PC-3 (cell line): ENCODE data around the gene ZDHHC19. TPM values are rescaled to one million over a fixed set of nuclear protein-coding genes. Genes with fewer than 3 reads are reported as not detected.

Experiments used
- ATAC-seq: fragments of 200-7000 bp; cut with Tn5 transposase; 2 replicates; pipeline ENCODE4 v1.9.1; 2020; ENCODE audit warnings: mild to moderate bottlenecking, moderate library complexity
- BruUV-seq: library from RNA; stranded (reverse); fragments of 400-500 nt; replicated peaks from 2 replicates; lab custom pipeline; 2021; lab: Mats Ljungman, UMichigan
- CTCF ChIA-PET: fragments of 300-600 bp; sonication (Branson Sonifier 250); formaldehyde crosslinking; loops from one replicate; lab custom pipeline; 2022; ENCODE audit warnings: antibody characterized with exemption; lab: Charles Lee
- POLR2A ChIA-PET: fragments of 300-600 bp; sonication (Branson Sonifier 250); formaldehyde crosslinking; loops from one replicate; lab custom pipeline; 2022; ENCODE audit warnings: antibody characterized with exemption; ENCODE audit not compliant: unreplicated experiment; lab: Charles Lee
- DNase-seq: peaks from one replicate; pipeline ENCODE4 v3.0.0-alpha.2; 2015
- H2AFZ ChIP-seq: fragments of 300-600 bp; sonication (generic); 2 replicates; pipeline ENCODE4 v1.6.0; 2016; ENCODE audit warnings: antibody characterized with exemption, low read length
- H3F3A ChIP-seq: fragments of 300-600 bp; sonication (generic); one replicate; pipeline ENCODE4 v1.6.0; 2017; ENCODE audit warnings: antibody characterized with exemption, low read length, control low read depth, mild to moderate bottlenecking; ENCODE audit not compliant: unreplicated experiment
- H3K27ac ChIP-seq: fragments of 300-600 bp; sonication (generic); 2 replicates; pipeline ENCODE4 v1.5.1; 2016; ENCODE audit warnings: mild to moderate bottlenecking, low read length
- H3K27me3 ChIP-seq: fragments of 300-600 bp; sonication (generic); 2 replicates; pipeline ENCODE4 v1.6.1; 2016; ENCODE audit warnings: low read length, mixed read lengths
- H3K36me3 ChIP-seq: fragments of 300-600 bp; sonication (generic); 2 replicates; pipeline ENCODE4 v1.6.1; 2016; ENCODE audit warnings: low read depth, mixed run types, low read length, mixed read lengths
- H3K4me1 ChIP-seq: fragments of 300-600 bp; sonication (generic); 2 replicates; pipeline ENCODE4 v1.5.1; 2016; ENCODE audit warnings: low read length; ENCODE audit not compliant: insufficient read depth
- H3K4me2 ChIP-seq: fragments of 300-600 bp; sonication (generic); 2 replicates; pipeline ENCODE4 v1.6.0; 2016; ENCODE audit warnings: low read length
- H3K4me3 ChIP-seq: fragments of 300-600 bp; sonication (generic); 2 replicates; pipeline ENCODE4 v1.5.1; 2016; ENCODE audit warnings: mild to moderate bottlenecking, low read length, mixed read lengths
- H3K79me2 ChIP-seq: fragments of 300-600 bp; sonication (generic); 2 replicates; pipeline ENCODE4 v1.6.1; 2017; ENCODE audit warnings: low read length, mixed read lengths
- H3K9ac ChIP-seq: fragments of 300-600 bp; sonication (generic); 2 replicates; pipeline ENCODE4 v1.6.0; 2016; ENCODE audit warnings: mild to moderate bottlenecking, low read length
- H3K9me2 ChIP-seq: fragments of 300-600 bp; sonication (generic); replicated peaks from 2 replicates; pipeline ENCODE4 v1.6.1; 2016; ENCODE audit warnings: mixed run types, low read length, mixed read lengths
- H3K9me3 ChIP-seq: fragments of 300-600 bp; sonication (generic); 2 replicates; pipeline ENCODE4 v1.6.1; 2016; ENCODE audit warnings: low read length, mixed read lengths
- H4K20me1 ChIP-seq: fragments of 300-600 bp; sonication (generic); 2 replicates; pipeline ENCODE4 v1.6.1; 2016; ENCODE audit warnings: low read length, mixed read lengths
- CTCF ChIP-seq: fragments of 300-600 bp; sonication (generic); conservative IDR thresholded peaks from 2 replicates; pipeline ENCODE4 v1.5.1; 2017; ENCODE audit warnings: antibody characterized with exemption, low read depth, mild to moderate bottlenecking, low read length
- EZH2 ChIP-seq: fragments of 300-600 bp; sonication (generic); IDR thresholded peaks from one replicate; pipeline ENCODE4 v1.6.1; 2017; ENCODE audit warnings: antibody characterized with exemption, mild to moderate bottlenecking, low read length; ENCODE audit not compliant: unreplicated experiment
- EZH2phosphoT487 ChIP-seq: fragments of 300-600 bp; sonication (generic); IDR thresholded peaks from 2 replicates; pipeline ENCODE4 v1.6.1; 2018; ENCODE audit warnings: mild to moderate bottlenecking, antibody characterized with exemption, low read length, borderline replicate concordance
- intact Hi-C: fragments of 100-400 bp; cut with micrococcal nuclease; formaldehyde crosslinking; loops from 2 replicates; pipeline ENCODE4 v1.9.0; 2023
- total RNA-seq: library from RNA; depleted of rRNA; stranded (reverse); fragments of >200 nt; gene quantifications from 2 replicates; pipeline ENCODE4 v1.2.3, GENCODE V29; 2014

The ZDHHC19 gene
- total RNA-seq, 1 experiment from 2014 or later: not detected

- H3K9me3 ChIP-seq: no peaks in the 10 kb centered on the region
- ATAC-seq (no peak), DNase-seq (no peak)
- H3K9ac ChIP-seq: no peak overlapping the region
- TF ChIP-seq CTCF: no peak
- TF ChIP-seq EZH2phosphoT487: no peak
- TF ChIP-seq EZH2: no peak
- intact Hi-C loops: no loop called here
- H3F3A ChIP-seq: no peaks in the 10 kb centered on the region
- H4K20me1 ChIP-seq: no peaks in the 10 kb centered on the region
- no peaks in the 10 kb centered on the region for H3K27me3 ChIP-seq
- H2AFZ ChIP-seq: no peak overlapping the region
- POLR2A ChIA-PET: no interaction called here
- H3K9me2 ChIP-seq: no peaks in the 10 kb centered on the region
- no peak overlapping the region for H3K27ac ChIP-seq
- no TSS peak for BruUV-seq
- H3K4me1 ChIP-seq: no peaks in the 10 kb centered on the region
- CTCF ChIA-PET: no interaction called here
- H3K36me3 ChIP-seq: no peaks in the 10 kb centered on the region
- H3K4me3 ChIP-seq: no peak overlapping the region
- H3K79me2 ChIP-seq: no peaks in the 10 kb centered on the region
- H3K4me2 ChIP-seq: no peak overlapping the region
These were observed 19.1 kb downstream of the ZDHHC19 start for GRCh38 chr3:196192036-196192523.

- Histone ChIP-seq H3K27me3 (no peaks in the 10 kb centered on the region), H3K4me3 (no peak overlapping the region), H3F3A (no peaks in the 10 kb centered on the region), H3K79me2 (no peaks in the 10 kb centered on the region), H3K4me2 (no peak overlapping the region), H3K27ac (no peak overlapping the region), H2AFZ (no peak overlapping the region), H4K20me1 (no peaks in the 10 kb centered on the region), H3K9me3 (no peaks in the 10 kb centered on the region), H3K9ac (no peak overlapping the region), H3K36me3 (no peaks in the 10 kb centered on the region), H3K9me2 (no peaks in the 10 kb centered on the region), H3K4me1 (no peaks in the 10 kb centered on the region)
- DNase-seq (no peak), ATAC-seq (no peak)
- TF ChIP-seq CTCF (no peak), EZH2 (no peak), EZH2phosphoT487 (no peak)
- BruUV-seq: no TSS peak
- ChIA-PET CTCF (no interaction called here), POLR2A (no interaction called here)
- intact Hi-C loops: no loop called here
These were observed 21.4 kb downstream of the ZDHHC19 start for GRCh38 chr3:196189566-196190347.
